Neural cell (in vitro differentiated cells): Measurements from ENCODE around the gene CRIP3.

Experiments
- EP300 ChIP-seq: fragments of 450-650 bp; conservative IDR thresholded peaks from 2 replicates; pipeline ENCODE4 v1.6.1; 2014; ENCODE audit warnings: antibody characterized with exemption, mild to moderate bottlenecking, moderate library complexity; ENCODE audit not compliant: poor library complexity, severe bottlenecking
- POLR2AphosphoS5 ChIP-seq: IDR thresholded peaks from 2 replicates; pipeline ENCODE4 v1.6.1; 2012
- TF ChIP-seq, protein P1 (sequence below): fragments of 450-650 bp; IDR thresholded peaks from 2 replicates; pipeline ENCODE4 v1.5.1; 2014; ENCODE audit warnings: antibody characterized with exemption, mild to moderate bottlenecking, moderate library complexity; ENCODE audit not compliant: poor library complexity, severe bottlenecking

GRCh38 chr6:43264599-43265145 lies 44.0 kb downstream of the CRIP3 start:
- TF ChIP-seq, protein P1, sequence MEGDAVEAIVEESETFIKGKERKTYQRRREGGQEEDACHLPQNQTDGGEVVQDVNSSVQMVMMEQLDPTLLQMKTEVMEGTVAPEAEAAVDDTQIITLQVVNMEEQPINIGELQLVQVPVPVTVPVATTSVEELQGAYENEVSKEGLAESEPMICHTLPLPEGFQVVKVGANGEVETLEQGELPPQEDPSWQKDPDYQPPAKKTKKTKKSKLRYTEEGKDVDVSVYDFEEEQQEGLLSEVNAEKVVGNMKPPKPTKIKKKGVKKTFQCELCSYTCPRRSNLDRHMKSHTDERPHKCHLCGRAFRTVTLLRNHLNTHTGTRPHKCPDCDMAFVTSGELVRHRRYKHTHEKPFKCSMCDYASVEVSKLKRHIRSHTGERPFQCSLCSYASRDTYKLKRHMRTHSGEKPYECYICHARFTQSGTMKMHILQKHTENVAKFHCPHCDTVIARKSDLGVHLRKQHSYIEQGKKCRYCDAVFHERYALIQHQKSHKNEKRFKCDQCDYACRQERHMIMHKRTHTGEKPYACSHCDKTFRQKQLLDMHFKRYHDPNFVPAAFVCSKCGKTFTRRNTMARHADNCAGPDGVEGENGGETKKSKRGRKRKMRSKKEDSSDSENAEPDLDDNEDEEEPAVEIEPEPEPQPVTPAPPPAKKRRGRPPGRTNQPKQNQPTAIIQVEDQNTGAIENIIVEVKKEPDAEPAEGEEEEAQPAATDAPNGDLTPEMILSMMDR: no peak
- TF ChIP-seq POLR2AphosphoS5: no peak
- no peak for TF ChIP-seq EP300
